ENCODE data around the gene OSBPL6.

DNA sequence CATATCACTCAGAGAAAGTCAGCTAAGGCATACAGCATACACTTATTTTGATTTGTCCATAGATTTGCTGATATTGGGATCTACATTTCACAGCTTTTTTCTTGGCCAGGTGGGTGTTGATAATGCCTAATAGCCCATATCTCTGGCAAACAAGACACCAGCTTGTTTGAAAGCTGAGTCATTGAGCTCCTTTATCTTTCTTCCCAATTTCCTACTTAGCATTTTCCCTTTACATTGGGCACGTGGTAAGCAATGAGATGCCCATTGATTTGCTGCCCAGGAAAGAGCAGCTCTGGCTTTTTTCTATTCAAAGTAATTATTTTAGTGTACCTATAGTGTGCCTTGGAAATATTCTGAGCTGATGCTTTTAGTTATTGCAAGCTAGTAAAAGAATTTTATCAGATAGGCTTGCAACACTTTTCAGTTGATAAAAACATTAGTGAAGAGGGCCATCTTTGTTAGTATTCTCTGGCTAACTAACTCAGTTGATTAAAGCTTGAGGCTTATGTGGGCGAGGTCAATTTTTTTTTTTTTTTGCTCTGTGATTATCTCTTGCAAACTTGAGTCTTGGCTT, 79.6 kb downstream of the OSBPL6 start:
- TF ChIP-seq, protein P1, sequence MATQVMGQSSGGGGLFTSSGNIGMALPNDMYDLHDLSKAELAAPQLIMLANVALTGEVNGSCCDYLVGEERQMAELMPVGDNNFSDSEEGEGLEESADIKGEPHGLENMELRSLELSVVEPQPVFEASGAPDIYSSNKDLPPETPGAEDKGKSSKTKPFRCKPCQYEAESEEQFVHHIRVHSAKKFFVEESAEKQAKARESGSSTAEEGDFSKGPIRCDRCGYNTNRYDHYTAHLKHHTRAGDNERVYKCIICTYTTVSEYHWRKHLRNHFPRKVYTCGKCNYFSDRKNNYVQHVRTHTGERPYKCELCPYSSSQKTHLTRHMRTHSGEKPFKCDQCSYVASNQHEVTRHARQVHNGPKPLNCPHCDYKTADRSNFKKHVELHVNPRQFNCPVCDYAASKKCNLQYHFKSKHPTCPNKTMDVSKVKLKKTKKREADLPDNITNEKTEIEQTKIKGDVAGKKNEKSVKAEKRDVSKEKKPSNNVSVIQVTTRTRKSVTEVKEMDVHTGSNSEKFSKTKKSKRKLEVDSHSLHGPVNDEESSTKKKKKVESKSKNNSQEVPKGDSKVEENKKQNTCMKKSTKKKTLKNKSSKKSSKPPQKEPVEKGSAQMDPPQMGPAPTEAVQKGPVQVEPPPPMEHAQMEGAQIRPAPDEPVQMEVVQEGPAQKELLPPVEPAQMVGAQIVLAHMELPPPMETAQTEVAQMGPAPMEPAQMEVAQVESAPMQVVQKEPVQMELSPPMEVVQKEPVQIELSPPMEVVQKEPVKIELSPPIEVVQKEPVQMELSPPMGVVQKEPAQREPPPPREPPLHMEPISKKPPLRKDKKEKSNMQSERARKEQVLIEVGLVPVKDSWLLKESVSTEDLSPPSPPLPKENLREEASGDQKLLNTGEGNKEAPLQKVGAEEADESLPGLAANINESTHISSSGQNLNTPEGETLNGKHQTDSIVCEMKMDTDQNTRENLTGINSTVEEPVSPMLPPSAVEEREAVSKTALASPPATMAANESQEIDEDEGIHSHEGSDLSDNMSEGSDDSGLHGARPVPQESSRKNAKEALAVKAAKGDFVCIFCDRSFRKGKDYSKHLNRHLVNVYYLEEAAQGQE (IDR thresholded peaks at IDR 0.05; ENCODE audit: borderline replicate concordance in 1 of 2, low read depth in 1 of 2, low read length in 2 of 2): no peak
- TF ChIP-seq, protein P2, sequence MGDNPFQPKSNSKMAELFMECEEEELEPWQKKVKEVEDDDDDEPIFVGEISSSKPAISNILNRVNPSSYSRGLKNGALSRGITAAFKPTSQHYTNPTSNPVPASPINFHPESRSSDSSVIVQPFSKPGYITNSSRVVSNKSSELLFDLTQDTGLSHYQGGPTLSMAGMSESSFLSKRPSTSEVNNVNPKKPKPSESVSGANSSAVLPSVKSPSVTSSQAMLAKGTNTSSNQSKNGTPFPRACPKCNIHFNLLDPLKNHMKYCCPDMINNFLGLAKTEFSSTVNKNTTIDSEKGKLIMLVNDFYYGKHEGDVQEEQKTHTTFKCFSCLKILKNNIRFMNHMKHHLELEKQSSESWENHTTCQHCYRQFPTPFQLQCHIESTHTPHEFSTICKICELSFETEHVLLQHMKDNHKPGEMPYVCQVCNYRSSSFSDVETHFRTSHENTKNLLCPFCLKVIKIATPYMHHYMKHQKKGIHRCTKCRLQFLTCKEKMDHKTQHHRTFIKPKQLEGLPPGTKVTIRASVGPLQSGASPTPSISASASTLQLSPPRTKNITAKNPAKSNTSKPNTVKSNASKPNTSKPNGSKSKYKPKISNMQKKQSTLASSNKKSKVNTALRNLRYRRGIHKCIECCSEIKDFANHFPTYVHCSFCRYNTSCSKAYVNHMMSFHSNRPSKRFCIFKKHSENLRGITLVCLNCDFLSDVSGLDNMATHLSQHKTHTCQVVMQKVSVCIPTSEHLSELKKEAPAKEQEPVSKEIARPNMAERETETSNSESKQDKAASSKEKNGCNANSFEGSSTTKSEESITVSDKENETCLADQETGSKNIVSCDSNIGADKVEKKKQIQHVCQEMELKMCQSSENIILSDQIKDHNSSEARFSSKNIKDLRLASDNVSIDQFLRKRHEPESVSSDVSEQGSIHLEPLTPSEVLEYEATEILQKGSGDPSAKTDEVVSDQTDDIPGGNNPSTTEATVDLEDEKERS (CRISPR knock-in tag; IDR thresholded peaks at IDR 0.05): no peak
- TF ChIP-seq, protein P3, sequence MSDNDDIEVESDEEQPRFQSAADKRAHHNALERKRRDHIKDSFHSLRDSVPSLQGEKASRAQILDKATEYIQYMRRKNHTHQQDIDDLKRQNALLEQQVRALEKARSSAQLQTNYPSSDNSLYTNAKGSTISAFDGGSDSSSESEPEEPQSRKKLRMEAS (IDR thresholded peaks at IDR 0.05): no peak
- TF ChIP-seq, protein P4, sequence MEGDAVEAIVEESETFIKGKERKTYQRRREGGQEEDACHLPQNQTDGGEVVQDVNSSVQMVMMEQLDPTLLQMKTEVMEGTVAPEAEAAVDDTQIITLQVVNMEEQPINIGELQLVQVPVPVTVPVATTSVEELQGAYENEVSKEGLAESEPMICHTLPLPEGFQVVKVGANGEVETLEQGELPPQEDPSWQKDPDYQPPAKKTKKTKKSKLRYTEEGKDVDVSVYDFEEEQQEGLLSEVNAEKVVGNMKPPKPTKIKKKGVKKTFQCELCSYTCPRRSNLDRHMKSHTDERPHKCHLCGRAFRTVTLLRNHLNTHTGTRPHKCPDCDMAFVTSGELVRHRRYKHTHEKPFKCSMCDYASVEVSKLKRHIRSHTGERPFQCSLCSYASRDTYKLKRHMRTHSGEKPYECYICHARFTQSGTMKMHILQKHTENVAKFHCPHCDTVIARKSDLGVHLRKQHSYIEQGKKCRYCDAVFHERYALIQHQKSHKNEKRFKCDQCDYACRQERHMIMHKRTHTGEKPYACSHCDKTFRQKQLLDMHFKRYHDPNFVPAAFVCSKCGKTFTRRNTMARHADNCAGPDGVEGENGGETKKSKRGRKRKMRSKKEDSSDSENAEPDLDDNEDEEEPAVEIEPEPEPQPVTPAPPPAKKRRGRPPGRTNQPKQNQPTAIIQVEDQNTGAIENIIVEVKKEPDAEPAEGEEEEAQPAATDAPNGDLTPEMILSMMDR (CRISPR knock-in tag; IDR thresholded peaks at IDR 0.05): no peak
